ENCODE data around the gene SEMA4D. TPM values are rescaled to one million over a fixed set of nuclear protein-coding genes. Genes with fewer than 3 reads are reported as not detected.
A peak's percentile ranks its signal among the peaks of the same experiment; 100 is the strongest.

SEMA4D gene
- total and polyA plus RNA-seq, 2 of the 13 experiments (the other 11 are each of a cell fraction or from before 2014, with no cell fraction given) = 0.13 to 0.16 TPM

- TF ChIP-seq ZNF747 (CRISPR knock-in tag; IDR thresholded peaks at IDR 0.05; ENCODE audit: borderline replicate concordance) (no peak), ZFP1 (CRISPR knock-in tag; IDR thresholded peaks at IDR 0.05) (no peak)
Measured at GRCh38 chr9:89342948-89343347, 155.0 kb downstream of the SEMA4D start (continued).

- Histone ChIP-seq H3K36me3 (replicated peaks in 1 of 2; ENCODE audit: control insufficient read depth in 1 of 2, insufficient read depth in 2 of 2, low read length in 2 of 2) (peaks cover 10 to 65% of the 10 kb centered on the region in 2 experiments; a peak in 4 of 5 replicates), H3K4me3 (replicated peaks in 1 of 3; ENCODE audit: insufficient read depth in 1 of 3, low read depth in 2 of 3, low read length in 3 of 3) (no peak overlapping the region), H3K9ac (ENCODE audit: insufficient read depth, low read depth, low read length) (no peak overlapping the region), H3K4me1 (ENCODE audit: insufficient read depth, low read length) (no peaks in the 10 kb centered on the region), H2AFZ (ENCODE audit: low read length) (no peak overlapping the region), H3K79me2 (ENCODE audit: insufficient read depth, low read length) (no peaks in the 10 kb centered on the region), H4K20me1 (ENCODE audit: insufficient read depth, low read length) (no peaks in the 10 kb centered on the region), H3K9me3 (ENCODE audit: low read length) (no peaks in the 10 kb centered on the region), H3K4me2 (ENCODE audit: low read depth, low read length) (no peak overlapping the region), H3K27ac (ENCODE audit: extremely low read length, insufficient read depth, low read length) (peak overlapping the region; percentile 10), H3K27me3 (ENCODE audit: control insufficient read depth in 1 of 2, insufficient read depth in 2 of 2, low read length in 2 of 2) (no peaks in the 10 kb centered on the region)
- BruUV-seq (replicated peaks) = no TSS peak
- TF ChIP-seq NFE2L2 (IDR thresholded peaks at IDR 0.05; ENCODE audit: low read length) (peak; percentile 92), ZUFSP (CRISPR knock-in tag; IDR thresholded peaks at IDR 0.05; ENCODE audit: borderline replicate concordance) (no peak), MAFF (IDR thresholded peaks at IDR 0.05; ENCODE audit: low read depth, low read length) (peak; percentile 85), PITX1 (CRISPR knock-in tag; IDR thresholded peaks at IDR 0.05) (no peak), MAFK (conservative IDR thresholded peaks at IDR 0.05 in 1 of 2, IDR thresholded peaks at IDR 0.05 in 1 of 2; ENCODE audit: low read length in 2 of 2) (peak; percentile 86 to 90), ZNF367 (CRISPR knock-in tag; IDR thresholded peaks at IDR 0.05; ENCODE audit: borderline replicate concordance) (no peak), NFE2 (CRISPR knock-in tag; IDR thresholded peaks at IDR 0.05) (peak; percentile 50; the same call in 1 of the 2 replicates), POLR2G (IDR thresholded peaks at IDR 0.05; ENCODE audit: low read depth, low read length) (no peak), ARID2 (CRISPR knock-in tag; IDR thresholded peaks at IDR 0.05; ENCODE audit: borderline replicate concordance) (no peak), ZNF577 (CRISPR knock-in tag; IDR thresholded peaks at IDR 0.05; ENCODE audit: borderline replicate concordance, low read depth) (no peak), KMT2A (CRISPR knock-in tag; IDR thresholded peaks at IDR 0.05) (no peak)
- in situ Hi-C loops (cut with HindIII; ENCODE audit: extremely low pct_ligation_motif_present, low pct_unique_long_range_greater_than_20kb) = no loop called here
- POLR2A ChIA-PET = no interaction called here
- 98% methylated on average over 6 of the region's 6 CpGs for WGBS (ENCODE audit: low lambda C conversion rate)
- FAIRE-seq = no peak
- no peak for DNase-seq (ENCODE audit: low spot score)
- ATAC-seq = no peak
- CTCF ChIA-PET (ENCODE audit: low intra/inter-chr PET ratio, low total read pairs) = no interaction called here
- intact Hi-C loops (cut with micrococcal nuclease; ENCODE audit: unreplicated experiment) = no loop called here
Measured at GRCh38 chr9:89342213-89342612, 155.7 kb downstream of the SEMA4D start.
